MM.1S (cell line): Measurements from ENCODE around the gene CD226.

Experiments
- DNase-seq: peaks from one replicate; pipeline ENCODE4 v3.0.0-alpha.2; 2015
- H2AFZ ChIP-seq: fragments of 300-600 bp; sonication (generic); 2 replicates; pipeline ENCODE4 v1.6.0; 2016; ENCODE audit warnings: antibody characterized with exemption, low read length
- H3F3A ChIP-seq: fragments of 300-600 bp; sonication (generic); 2 replicates; pipeline ENCODE4 v1.6.1; 2016; ENCODE audit warnings: mild to moderate bottlenecking, antibody characterized with exemption, low read length, moderate library complexity, mixed read lengths; ENCODE audit not compliant: insufficient read depth
- H3K27ac ChIP-seq: fragments of 300-600 bp; sonication (generic); 2 replicates; pipeline ENCODE4 v1.5.1; 2016; ENCODE audit warnings: mild to moderate bottlenecking, low read length
- H3K27me3 ChIP-seq: fragments of 300-600 bp; sonication (generic); replicated peaks from 2 replicates; pipeline ENCODE4 v1.6.0; 2016; ENCODE audit warnings: low read length; ENCODE audit not compliant: insufficient read depth
- H3K36me3 ChIP-seq: fragments of 300-600 bp; sonication (generic); replicated peaks from 2 replicates; pipeline ENCODE4 v1.6.1; 2016; ENCODE audit warnings: mild to moderate bottlenecking, low read length, mixed read lengths; ENCODE audit not compliant: insufficient read depth
- H3K4me1 ChIP-seq: fragments of 300-600 bp; sonication (generic); 2 replicates; pipeline ENCODE4 v1.6.1; 2016; ENCODE audit warnings: low read length, mixed read lengths
- H3K4me2 ChIP-seq: fragments of 300-600 bp; sonication (generic); 2 replicates; pipeline ENCODE4 v1.6.0; 2016; ENCODE audit warnings: low read depth, low read length
- H3K4me3 ChIP-seq: fragments of 300-600 bp; sonication (generic); 2 replicates; pipeline ENCODE4 v1.5.1; 2016; ENCODE audit warnings: low read length, mixed read lengths
- H3K79me2 ChIP-seq: fragments of 300-600 bp; sonication (generic); 2 replicates; pipeline ENCODE4 v1.6.1; 2016; ENCODE audit warnings: mixed run types, low read length, mixed read lengths
- H3K9ac ChIP-seq: fragments of 300-600 bp; sonication (generic); 2 replicates; pipeline ENCODE4 v1.6.1; 2016; ENCODE audit warnings: low read length, mixed read lengths
- H3K9me2 ChIP-seq: fragments of 300-600 bp; sonication (generic); replicated peaks from 2 replicates; pipeline ENCODE4 v1.6.1; 2016; ENCODE audit warnings: mild to moderate bottlenecking, low read length, mixed read lengths; ENCODE audit not compliant: insufficient read depth
- H3K9me3 ChIP-seq: fragments of 300-600 bp; sonication (generic); replicated peaks from 2 replicates; pipeline ENCODE4 v1.6.1; 2016; ENCODE audit warnings: mild to moderate bottlenecking, low read length, mixed read lengths; ENCODE audit not compliant: insufficient read depth
- H4K20me1 ChIP-seq: fragments of 300-600 bp; sonication (generic); 2 replicates; pipeline ENCODE4 v1.6.1; 2016; ENCODE audit warnings: mild to moderate bottlenecking, low read length, moderate library complexity, mixed read lengths; ENCODE audit not compliant: insufficient read depth
- CTCF ChIP-seq: fragments of 300-600 bp; sonication (generic); IDR thresholded peaks from 2 replicates; pipeline ENCODE4 v1.5.1; 2016; ENCODE audit warnings: antibody characterized with exemption, low read length, mixed read lengths
- EZH2 ChIP-seq: fragments of 300-600 bp; sonication (generic); optimal IDR thresholded peaks from 2 replicates; pipeline ENCODE3; 2017; ENCODE audit warnings: low read depth, mild to moderate bottlenecking, antibody characterized with exemption, low read length, mixed read lengths
- EZH2phosphoT487 ChIP-seq: fragments of 300-600 bp; sonication (generic); IDR thresholded peaks from 2 replicates; pipeline ENCODE4 v1.6.1; 2018; ENCODE audit warnings: antibody characterized with exemption, low read length

CD226 gene

GRCh38 chr18:69894467-69894866, 53.2 kb downstream of the CD226 start:
- Histone ChIP-seq H3K36me3 (no peaks in the 10 kb centered on the region), H3K9me3 (no peaks in the 10 kb centered on the region), H3K4me3 (no peak overlapping the region), H4K20me1 (no peaks in the 10 kb centered on the region), H3K9me2 (no peaks in the 10 kb centered on the region), H3K79me2 (no peaks in the 10 kb centered on the region), H3K4me1 (no peaks in the 10 kb centered on the region), H2AFZ (no peak overlapping the region), H3F3A (no peaks in the 10 kb centered on the region), H3K4me2 (no peak overlapping the region), H3K27me3 (no peaks in the 10 kb centered on the region), H3K9ac (no peak overlapping the region), H3K27ac (no peak overlapping the region)
- DNase-seq, result no peak
- TF ChIP-seq EZH2 (no peak), CTCF (no peak), EZH2phosphoT487 (no peak)

GRCh38 chr18:69890558-69890957, 57.1 kb downstream of the CD226 start:
- H3K9me2 ChIP-seq, result no peaks in the 10 kb centered on the region
- H3K27ac ChIP-seq, result no peak overlapping the region
- no peak overlapping the region for H3K9ac ChIP-seq
- no peaks in the 10 kb centered on the region for H3F3A ChIP-seq
- no peaks in the 10 kb centered on the region for H3K79me2 ChIP-seq
- no peaks in the 10 kb centered on the region for H3K4me1 ChIP-seq
- H3K36me3 ChIP-seq, result no peaks in the 10 kb centered on the region
- TF ChIP-seq EZH2phosphoT487, result no peak
- H4K20me1 ChIP-seq, result no peaks in the 10 kb centered on the region
- H3K4me2 ChIP-seq, result no peak overlapping the region
- no peaks in the 10 kb centered on the region for H3K9me3 ChIP-seq
- H2AFZ ChIP-seq, result no peak overlapping the region
- DNase-seq, result no peak
- H3K27me3 ChIP-seq, result no peaks in the 10 kb centered on the region
- H3K4me3 ChIP-seq, result no peak overlapping the region

GRCh38 chr18:69889009-69889408, 58.7 kb downstream of the CD226 start:
- Histone ChIP-seq H3K9ac (no peak overlapping the region), H3F3A (no peaks in the 10 kb centered on the region), H3K79me2 (no peaks in the 10 kb centered on the region), H2AFZ (no peak overlapping the region), H3K4me1 (no peaks in the 10 kb centered on the region), H3K4me3 (no peak overlapping the region), H3K9me2 (no peaks in the 10 kb centered on the region), H3K4me2 (no peak overlapping the region), H3K27ac (no peak overlapping the region), H3K27me3 (no peaks in the 10 kb centered on the region), H3K36me3 (no peaks in the 10 kb centered on the region), H4K20me1 (no peaks in the 10 kb centered on the region), H3K9me3 (no peaks in the 10 kb centered on the region)
- DNase-seq, result no peak
- TF ChIP-seq CTCF, result no peak
- no peak for TF ChIP-seq EZH2
- no peak for TF ChIP-seq EZH2phosphoT487

- Histone ChIP-seq H4K20me1 (no peaks in the 10 kb centered on the region), H3K4me3 (no peak overlapping the region), H3K27me3 (no peaks in the 10 kb centered on the region), H3K9ac (no peak overlapping the region), H3K4me1 (no peaks in the 10 kb centered on the region), H3K27ac (no peak overlapping the region), H3K9me3 (no peaks in the 10 kb centered on the region), H3K36me3 (no peaks in the 10 kb centered on the region), H3F3A (no peaks in the 10 kb centered on the region), H3K79me2 (no peaks in the 10 kb centered on the region), H3K9me2 (no peaks in the 10 kb centered on the region), H3K4me2 (no peak overlapping the region), H2AFZ (no peak overlapping the region)
- no peak for DNase-seq
- no peak for TF ChIP-seq EZH2phosphoT487
- TF ChIP-seq EZH2, result no peak
- TF ChIP-seq CTCF, result no peak
These were observed 60.4 kb downstream of the CD226 start for GRCh38 chr18:69887256-69887655.
